Stromal cell of bone marrow (primary cell): ENCODE results near the gene AGTPBP1.
"Not testable (repeated sequence)": the region's sequence is repeated elsewhere in the genome, so short reads cannot be mapped to it uniquely, and the experiment has no call there.

Source experiments
- DNase-seq: peaks from one replicate; pipeline ENCODE4 v3.0.0-alpha.2; 2012; ENCODE audit warnings: low read depth

AGTPBP1 gene

DNA sequence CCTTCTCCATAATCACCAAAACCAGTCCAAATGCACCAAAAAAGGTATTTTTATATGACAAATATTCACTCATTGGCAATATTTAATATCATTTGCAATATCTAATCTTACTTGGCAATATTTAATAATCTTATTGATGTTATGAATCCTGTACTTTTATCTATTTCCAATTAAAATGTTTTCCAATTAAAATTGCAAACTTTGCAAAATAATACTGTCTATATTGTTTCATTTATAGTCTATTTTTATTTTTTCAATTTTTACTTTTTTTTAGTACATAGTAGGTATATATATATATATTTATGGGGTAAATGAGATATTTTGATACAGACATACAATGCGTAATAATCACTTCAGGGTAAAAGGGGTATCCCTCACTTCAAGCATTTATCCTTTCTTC lies 109.9 kb downstream of the AGTPBP1 start:
- no peak for DNase-seq

DNA sequence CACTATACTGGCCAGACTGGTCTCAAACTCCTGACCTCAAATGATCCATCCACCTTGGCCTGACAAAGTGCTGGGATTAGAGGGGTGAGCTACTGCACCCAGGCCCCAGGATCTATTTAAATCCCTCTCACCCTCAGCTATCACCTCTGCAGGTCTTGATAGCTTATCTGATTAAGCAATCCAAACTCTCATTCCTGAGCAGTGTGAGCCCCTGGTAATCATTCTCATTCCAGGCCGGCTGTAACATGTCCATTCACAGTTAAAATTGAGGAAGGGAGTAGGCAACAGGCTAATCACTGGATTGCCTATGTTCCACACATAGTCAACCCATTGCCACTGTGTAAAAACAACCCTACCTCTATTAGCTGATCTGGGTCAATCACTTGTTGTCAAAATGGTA lies 111.1 kb downstream of the AGTPBP1 start:
- no peak for DNase-seq

DNA sequence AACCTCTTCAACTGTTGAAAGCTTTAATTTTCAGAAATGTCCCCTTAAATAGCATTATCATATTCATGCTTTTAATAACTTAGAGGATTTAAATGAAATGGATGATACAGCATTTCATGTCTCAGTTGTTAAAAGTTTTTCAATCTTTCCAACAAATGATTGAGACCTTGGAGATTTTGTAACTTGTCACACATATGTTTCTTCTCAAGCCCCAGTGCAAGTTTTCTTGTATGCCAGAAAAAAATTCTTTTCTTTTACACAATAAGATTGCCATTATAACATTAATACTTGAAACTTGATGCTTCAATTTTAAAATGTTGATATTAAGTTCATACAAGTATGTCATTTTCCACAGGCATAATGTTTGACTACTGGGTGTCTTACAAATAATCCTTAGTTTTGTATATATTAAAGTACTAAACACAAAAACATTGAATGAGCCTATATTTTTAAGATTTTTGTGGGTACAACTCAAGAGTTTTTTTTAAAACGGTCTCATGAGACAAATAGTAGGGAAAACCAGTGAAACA lies 124.5 kb downstream of the AGTPBP1 start:
- DNase-seq: no peak

DNA sequence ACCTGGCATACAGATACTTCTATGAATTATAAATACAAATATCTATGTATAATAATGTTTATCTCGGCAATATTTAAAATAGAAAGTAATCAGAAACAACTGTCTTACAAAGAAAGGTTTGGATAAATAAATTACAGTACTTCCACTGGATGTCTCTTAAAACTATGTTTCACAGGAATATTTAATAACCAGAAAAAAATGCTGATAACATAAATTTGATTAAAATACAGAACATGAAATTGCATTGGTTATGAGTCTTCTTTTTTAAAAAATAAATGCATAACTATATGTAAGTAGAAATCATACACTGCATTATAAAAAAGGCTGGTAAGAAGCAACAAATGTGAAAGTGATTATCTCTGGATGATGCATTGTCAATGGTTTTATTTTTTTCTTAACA lies 126.0 kb downstream of the AGTPBP1 start:
- DNase-seq: no peak

DNA sequence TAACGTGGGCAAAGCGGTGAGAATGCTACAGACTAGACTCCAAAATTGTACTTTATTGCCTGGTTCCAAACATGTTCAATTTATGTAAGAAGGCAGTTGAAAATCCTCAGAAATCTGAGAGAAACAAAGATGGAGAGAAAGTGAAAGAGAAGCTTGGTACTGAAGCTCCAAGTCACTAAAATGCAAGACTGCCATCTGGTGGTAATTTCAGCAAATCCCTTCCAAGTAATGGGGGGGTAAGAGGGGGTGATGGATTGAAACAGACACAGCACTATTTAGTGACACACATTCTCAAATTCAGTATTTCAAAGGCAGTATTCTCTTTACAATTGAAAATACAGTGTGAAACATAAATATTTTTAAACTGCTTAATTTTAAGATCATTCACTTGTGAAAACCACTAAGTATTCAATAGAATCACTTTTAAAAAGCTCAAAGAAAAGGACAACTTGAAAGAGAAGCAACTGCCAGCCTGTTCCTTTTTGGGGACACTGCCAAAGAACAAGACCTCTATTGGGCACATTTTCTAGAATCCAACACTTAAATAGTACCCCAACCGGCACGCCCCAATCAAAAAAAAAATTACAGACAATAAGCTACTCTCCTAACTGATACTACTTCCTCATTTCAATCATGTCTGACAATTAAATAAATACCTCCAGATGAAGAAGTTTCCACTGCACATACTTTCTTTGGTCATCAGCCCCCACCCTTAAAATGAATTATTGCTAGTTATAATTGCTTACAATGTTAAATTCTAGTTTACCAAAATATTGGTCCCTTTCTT lies 131.5 kb downstream of the AGTPBP1 start:
- peak; percentile 71 for DNase-seq

DNA sequence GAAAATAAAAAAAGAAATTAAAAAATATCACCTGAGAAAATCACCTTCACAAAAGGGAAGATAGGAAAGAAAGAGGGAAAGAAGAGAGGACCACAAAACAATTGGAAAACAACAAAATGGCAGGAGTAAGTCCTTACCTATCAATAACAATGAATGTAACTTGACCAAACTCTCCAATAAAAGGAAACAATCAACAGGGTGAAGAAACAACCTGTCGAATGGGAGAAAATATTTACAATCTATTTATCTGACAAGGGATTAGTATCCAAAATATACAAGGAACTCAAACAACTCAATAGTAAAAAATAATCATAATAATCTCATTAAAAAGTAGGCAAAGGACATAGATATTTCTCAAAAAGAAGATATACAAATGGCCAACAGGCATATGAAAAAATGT lies 135.8 kb downstream of the AGTPBP1 start:
- no peak for DNase-seq

DNA sequence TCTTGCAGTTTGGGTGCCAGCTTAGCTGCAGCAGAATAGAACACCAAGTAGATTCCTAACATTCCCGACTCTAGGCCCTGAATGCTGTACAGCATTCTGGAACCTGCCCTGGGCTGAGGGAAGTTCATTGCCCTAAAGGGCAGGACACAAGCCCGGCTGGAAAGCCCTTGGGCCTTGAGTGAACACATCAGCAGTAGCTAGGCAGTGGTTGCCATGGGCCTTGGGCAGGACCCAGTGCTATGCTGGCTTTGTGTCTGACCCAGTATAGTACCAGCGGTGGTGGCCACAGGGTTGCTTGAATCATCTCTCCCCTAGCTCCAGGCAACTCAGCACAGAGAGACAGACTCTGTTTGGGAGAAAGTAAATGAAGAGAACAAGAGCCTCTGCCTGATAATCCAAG lies 137.8 kb downstream of the AGTPBP1 start:
- DNase-seq: no peak

DNA sequence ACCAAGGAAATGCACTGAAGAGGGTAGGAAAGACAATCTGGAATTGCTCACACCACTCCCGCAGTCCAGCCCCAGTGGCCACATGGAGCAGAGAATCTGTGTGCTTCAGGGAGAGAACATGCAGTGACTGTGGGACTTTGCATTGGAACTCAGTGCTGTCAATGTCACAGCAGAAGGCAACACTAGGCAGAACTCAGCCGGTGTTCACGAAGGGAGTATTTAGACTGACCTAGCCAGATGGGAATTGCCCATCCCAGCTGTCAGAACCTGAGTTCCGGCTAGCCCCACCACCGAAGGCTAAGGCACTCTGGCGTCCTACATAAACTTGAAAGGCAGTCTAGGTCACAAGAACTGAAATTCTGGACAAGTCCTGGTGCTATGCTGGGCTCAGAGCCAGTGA lies 139.0 kb downstream of the AGTPBP1 start:
- no peak for DNase-seq

DNA sequence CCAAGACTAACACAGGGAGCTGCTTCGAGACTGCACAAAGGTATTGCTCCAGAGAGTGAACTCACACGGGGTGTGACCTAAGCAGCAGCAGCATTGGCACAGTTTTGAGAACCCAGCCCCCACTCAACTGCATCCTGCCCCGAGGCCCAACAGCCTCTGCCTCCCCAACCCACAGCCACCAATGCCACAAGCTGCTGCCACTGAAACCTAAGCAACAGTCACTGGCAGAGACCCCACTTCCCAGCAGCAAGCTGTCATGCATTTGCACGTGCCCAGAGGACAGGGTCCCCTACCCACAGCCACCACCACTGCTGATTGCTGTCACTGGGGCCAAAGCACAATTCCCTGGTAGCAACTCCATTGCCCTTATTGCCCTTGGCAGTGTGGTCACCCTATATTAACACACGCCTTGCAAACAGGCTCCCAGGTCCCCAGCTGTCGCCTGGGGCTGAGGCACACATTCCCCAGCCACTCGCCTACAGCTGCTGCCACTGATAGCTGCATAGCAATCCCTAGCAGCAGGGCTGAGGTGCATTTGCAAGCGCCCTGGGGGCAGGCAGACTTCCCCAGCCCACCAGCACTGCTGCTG lies 141.0 kb downstream of the AGTPBP1 start:
- DNase-seq: no peak

DNA sequence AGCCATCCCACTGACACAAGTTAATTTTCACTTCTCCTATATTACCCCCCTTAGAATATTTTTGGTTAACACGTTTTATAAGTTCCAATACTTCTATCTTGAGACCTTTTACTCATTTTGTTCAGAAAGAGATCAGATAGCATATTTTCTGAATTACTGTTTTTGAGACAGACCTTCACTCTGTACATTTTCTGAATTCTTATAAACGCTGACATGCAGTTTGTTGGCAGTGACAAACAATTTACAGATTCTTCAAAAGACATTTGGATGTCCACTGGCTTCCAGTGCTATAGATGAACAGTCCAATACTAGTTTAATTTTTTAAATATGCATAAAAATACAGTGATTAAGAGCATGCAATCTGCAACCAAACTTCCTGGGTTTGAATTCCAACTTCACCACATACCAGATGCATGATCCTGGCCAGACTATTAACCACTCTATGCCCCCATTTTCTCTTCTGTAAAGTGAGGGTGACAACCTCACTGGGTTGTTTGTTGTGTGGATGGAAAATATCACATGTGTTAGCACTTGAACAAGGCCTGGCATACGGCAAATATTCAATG lies 142.1 kb downstream of the AGTPBP1 start:
- DNase-seq: no peak

DNA sequence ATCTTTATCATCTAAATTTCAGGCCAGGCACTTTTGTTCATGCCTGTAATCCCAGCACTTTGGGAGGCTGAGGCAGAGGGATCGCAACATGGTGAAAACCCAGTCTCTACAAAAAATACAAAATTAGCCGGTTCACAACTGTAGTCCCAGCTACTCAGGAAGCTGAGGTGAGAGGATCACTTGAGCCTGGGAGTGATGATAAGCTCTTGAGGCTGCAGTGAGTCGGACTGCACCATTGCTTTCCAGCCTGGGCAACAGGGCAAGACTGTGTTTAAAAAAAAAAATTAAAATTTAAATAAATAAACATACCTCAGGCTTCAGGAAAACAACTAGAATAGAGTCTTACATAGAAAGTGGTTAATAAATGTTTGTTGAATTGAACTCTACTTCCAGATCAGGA lies 147.4 kb downstream of the AGTPBP1 start:
- DNase-seq: no peak

DNA sequence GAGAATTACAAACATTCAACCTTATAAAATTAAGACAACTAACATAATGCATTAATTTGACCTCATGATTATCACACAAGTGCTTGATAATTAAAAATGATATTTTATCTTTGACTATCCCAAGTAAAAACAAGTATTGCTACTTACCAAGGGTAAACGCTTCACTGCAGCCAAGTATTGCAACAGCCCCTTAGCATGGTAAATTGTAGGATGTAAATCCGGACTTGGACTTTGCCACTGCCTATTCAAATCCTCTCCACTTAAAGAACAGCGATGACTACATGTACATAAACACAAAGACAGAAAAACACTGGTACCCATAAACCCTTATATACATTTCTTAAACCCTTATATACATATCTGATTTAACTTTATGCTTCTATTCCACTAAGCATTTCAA lies 155.1 kb downstream of the AGTPBP1 start:
- DNase-seq: no peak

DNA sequence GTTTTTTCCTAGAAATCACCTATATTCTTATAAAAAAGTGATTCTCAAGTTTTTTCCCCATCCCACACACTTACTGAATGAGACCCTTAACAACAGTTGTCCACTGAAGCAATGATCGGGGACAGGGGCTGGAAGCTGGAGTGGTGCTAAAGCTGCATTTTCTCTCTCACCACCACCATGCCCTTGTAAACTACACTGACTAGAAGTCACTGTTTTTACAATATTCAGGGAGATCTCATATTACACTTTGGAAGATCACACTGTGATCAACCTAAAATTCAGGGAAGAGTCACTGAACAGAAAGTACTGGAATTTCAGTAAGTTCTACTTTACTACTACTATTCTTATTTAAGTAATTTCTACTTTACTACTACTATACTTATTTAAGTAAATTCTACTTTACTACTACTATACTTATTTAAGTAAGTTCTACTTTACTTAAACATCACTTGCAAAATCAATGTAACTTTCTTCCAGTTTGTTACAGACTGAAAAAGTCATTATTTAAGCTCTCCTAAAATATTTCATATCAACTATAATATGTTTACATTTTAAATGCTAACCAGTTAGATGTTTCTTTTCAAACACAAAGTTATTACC lies 164.3 kb downstream of the AGTPBP1 start:
- DNase-seq: no peak

DNA sequence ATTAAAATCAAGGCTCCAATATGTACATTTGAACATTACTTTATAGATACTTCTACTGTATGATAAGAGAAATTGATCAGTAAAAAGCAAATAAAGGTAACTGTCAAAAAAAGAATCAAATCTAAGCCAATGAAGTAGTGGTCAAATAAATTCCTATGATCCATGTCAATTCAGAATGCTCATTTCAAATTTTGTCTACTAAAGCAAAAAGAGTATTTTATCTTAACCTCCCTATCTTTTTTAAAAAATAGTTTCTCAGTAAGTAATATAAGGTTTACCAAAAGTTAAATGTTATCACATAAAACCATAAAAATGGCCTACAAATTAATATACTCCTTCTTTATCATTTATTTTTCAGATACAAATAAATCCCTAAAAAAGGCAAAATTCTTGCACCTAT lies 165.9 kb downstream of the AGTPBP1 start:
- DNase-seq: no peak

DNA sequence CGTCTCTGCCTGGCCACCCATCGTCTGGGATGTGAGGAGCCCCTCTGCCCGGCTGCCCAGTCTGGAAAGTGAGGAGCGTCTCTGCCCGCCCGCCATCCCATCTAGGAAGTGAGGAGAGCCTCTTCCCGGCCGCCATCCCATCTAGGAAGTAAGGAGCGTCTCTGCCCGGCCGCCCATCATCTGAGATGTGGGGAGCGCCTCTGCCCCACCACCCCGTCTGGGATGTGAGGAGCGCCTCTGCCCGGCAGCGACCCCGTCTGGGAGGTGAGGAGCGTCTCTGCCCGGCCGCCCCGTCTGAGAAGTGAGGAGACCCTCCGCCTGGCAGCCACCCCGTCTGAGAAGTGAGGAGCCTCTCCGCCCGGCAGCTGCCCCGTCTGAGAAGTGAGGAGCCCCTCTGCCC lies 168.2 kb downstream of the AGTPBP1 start:
- DNase-seq: not testable (repeated sequence)

DNA sequence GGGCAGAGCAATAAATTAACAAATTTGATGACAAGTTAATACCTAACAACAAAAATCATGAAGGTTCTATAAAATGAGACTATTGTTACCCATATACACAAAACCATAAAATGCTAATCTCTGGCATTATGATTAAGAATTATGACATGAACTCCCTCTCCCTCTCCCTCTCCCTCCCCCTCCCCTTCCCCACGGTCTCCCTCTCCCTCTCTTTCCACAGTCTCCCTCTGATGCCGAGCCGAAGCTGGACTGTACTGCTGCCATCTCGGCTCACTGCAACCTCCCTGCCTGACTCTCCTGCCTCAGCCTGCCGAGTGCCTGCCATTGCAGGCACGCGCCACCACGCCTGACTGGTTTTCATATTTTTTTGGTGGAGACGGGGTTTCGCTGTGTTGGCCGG lies 168.8 kb downstream of the AGTPBP1 start:
- not testable (repeated sequence) for DNase-seq

DNA sequence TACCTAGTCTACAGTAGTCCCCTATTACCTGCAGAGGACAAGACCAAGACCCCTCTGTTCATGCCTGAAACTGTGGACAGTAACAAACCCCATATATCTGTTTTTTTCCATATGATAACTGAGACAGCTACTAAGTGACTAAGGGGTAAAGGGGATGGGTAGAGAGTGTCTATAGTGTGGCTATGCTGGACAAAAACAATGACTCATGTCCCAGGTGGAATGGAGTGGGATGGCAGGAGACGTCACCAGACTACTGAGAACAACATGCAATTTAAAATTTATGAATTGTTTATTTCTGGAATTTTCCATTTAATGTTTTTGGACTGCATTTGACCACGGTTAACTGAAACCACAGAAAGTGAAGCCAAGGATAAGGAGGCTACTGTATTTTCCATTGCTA lies 171.8 kb downstream of the AGTPBP1 start:
- DNase-seq: peak; percentile 36

DNA sequence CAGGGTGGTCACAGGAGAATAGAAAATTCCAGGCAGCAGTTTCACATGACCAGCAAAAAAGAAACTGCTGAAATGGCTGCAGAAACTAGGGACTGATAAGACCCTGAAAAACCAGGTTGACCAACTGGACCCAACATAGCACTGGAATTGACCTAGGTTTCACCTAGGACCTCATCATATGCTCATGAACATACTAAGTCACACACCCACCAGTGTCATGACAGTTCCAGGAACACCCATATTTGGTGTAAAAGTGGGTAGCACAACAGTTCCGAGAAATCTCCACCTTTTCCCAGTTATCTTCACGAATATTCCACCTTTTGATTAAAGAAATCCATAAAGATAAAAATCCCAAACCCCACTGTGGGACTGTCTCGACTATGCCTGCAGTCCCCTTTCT lies 182.2 kb downstream of the AGTPBP1 start:
- no peak for DNase-seq

DNA sequence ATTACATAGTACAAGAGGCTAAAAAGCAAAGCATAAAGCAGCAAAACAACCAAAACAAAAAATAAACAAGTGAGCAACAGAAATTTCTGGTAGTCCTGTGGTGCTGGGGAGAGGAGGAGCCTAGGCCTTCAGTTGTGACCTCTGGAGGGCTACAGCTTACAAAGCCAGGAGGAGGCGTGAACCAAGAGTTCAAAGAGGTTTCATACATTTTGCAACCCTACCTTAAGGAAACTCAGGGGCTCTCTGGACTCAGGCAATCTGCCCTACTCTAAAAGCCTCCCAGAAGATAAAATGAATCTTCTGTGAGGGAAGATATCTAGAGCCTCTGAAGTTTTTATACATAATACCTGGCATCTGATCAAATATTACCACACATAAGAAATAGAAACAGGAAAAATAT lies 187.4 kb downstream of the AGTPBP1 start:
- no peak for DNase-seq

DNA sequence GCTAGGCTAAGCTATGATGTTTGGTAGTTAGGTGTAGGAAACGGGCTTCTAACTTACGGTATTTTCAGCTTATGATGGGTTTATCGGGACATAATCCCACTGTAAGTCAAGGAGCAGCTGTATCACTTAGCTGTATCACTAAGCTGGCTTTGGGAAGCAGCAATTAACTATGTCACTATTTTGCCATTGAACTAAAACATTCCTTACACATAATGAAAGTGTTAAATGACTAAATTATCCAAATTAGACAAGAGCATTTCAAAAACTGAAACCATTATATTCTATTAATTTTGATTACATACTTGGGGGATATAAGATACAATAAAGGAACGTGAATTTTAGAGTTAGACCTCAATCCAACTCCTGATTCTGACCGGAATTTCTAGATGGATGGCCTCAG lies 188.3 kb downstream of the AGTPBP1 start:
- DNase-seq: no peak

DNA sequence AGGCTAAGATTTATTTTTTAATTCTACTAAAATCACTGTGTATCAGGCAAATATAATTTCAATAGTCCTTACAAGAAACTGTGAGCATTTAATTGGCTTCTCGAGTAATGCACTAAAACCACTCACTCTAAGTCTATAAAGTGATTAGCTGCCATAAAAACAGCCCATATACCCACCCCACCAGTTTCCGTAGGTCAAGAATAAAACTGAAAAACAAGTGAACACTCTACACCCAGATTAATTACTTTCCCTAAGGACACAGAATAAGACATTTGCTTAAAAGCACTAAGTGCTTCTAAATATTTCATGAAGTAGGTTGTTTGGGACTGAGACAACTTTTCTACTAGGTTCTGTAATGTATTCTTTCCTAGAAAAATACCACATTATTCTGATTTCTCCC lies 194.2 kb downstream of the AGTPBP1 start:
- no peak for DNase-seq

DNA sequence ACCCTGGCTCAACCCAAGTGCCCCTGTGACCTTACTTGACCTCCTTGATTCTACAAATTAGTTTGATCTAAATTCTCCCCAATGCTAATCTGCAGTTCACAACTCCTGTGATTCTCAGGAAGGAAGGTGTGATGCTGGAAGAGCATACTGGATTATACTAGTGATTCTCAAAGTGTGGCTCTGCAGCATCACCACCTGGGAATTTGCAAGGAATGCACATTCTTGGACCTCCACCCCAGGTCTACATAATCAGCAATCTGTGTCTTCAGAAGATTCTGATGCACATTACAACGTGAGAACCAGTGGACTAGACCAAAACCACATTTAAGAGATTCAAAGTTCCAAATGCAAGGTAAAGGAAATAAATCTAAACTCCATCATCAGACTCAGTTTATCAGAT lies 198.6 kb downstream of the AGTPBP1 start:
- DNase-seq: no peak

DNA sequence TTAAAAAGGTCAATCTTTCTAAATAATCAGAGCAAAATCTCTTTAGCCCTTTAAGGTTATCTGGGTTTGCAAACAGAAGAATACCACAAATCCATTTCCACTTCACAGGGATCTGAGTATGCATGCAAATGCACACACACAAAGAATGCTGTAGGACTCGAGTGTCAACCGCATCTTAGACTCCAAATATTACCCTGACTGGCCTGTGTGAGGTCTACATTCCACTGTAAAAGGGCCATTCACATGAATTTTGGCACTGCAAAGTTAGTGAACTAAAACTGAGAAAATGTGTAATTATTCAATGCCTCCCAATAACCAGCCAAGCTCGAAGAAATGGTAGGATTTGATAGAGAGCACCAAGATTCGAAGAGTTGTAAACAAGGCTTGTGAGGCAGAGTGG lies 199.9 kb downstream of the AGTPBP1 start:
- no peak for DNase-seq
